ENCODE results near the gene NRP2.

Gene NRP2

GRCh38 chr2:205654878-205655605, 27.3 kb upstream of the NRP2 start:
- Histone ChIP-seq H3K27me3 (ENCODE audit: control insufficient read depth, low read length) (no peaks in the 10 kb centered on the region), H3F3A (ENCODE audit: control insufficient read depth, insufficient read depth) (no peaks in the 10 kb centered on the region), H3K79me2 (ENCODE audit: control insufficient read depth, low read length) (no peaks in the 10 kb centered on the region), H3K9me2 (replicated peaks; ENCODE audit: control insufficient read depth, low read length) (no peaks in the 10 kb centered on the region), H3K9me3 (ENCODE audit: control insufficient read depth, insufficient read depth, low read length) (no peaks in the 10 kb centered on the region), H3K4me1 (ENCODE audit: control insufficient read depth, low read length) (no peaks in the 10 kb centered on the region), H3K27ac (ENCODE audit: low read depth, low read length) (no peak overlapping the region), H4K20me1 (ENCODE audit: control insufficient read depth, insufficient read depth, low read depth, low read length) (no peaks in the 10 kb centered on the region), H3K4me2 (ENCODE audit: low read length) (no peak overlapping the region), H3K4me3 (ENCODE audit: low read length) (no peak overlapping the region), H3K36me3 (ENCODE audit: control insufficient read depth, low read length) (no peaks in the 10 kb centered on the region)
- TF ChIP-seq EZH2phosphoT487 (IDR thresholded peaks at IDR 0.05; ENCODE audit: borderline replicate concordance, low read length), result no peak
- no peak for TF ChIP-seq CTCF (IDR thresholded peaks at IDR 0.05; ENCODE audit: low read depth, low read length, poor library complexity, severe bottlenecking)

GRCh38 chr2:205655779-205656456, 26.4 kb upstream of the NRP2 start:
- Histone ChIP-seq H3K4me1 (ENCODE audit: control insufficient read depth, low read length) (peaks cover 3% of the 10 kb centered on the region), H3K27me3 (ENCODE audit: control insufficient read depth, low read length) (0 out of 2 replicates have a peak, but pooled peaks cover 3% of the 10 kb centered on the region), H3K79me2 (ENCODE audit: control insufficient read depth, low read length) (no peaks in the 10 kb centered on the region), H4K20me1 (ENCODE audit: control insufficient read depth, insufficient read depth, low read depth, low read length) (no peaks in the 10 kb centered on the region), H3K9me3 (ENCODE audit: control insufficient read depth, insufficient read depth, low read length) (no peaks in the 10 kb centered on the region), H3K27ac (ENCODE audit: low read depth, low read length) (no peak overlapping the region), H3K9me2 (replicated peaks; ENCODE audit: control insufficient read depth, low read length) (no peaks in the 10 kb centered on the region), H3K4me2 (ENCODE audit: low read length) (no peak overlapping the region), H3F3A (ENCODE audit: control insufficient read depth, insufficient read depth) (no peaks in the 10 kb centered on the region), H3K36me3 (ENCODE audit: control insufficient read depth, low read length) (no peaks in the 10 kb centered on the region), H3K4me3 (ENCODE audit: low read length) (no peak overlapping the region)
- TF ChIP-seq EZH2phosphoT487 (IDR thresholded peaks at IDR 0.05; ENCODE audit: borderline replicate concordance, low read length), result no peak
- TF ChIP-seq CTCF (IDR thresholded peaks at IDR 0.05; ENCODE audit: low read depth, low read length, poor library complexity, severe bottlenecking), result no peak

GRCh38 chr2:205656461-205656860, 25.8 kb upstream of the NRP2 start:
- Histone ChIP-seq H3K4me1 (ENCODE audit: control insufficient read depth, low read length) (peaks cover 6% of the 10 kb centered on the region), H3K9me2 (replicated peaks; ENCODE audit: control insufficient read depth, low read length) (no peaks in the 10 kb centered on the region), H4K20me1 (ENCODE audit: control insufficient read depth, insufficient read depth, low read depth, low read length) (no peaks in the 10 kb centered on the region), H3K4me2 (ENCODE audit: low read length) (no peak overlapping the region), H3F3A (ENCODE audit: control insufficient read depth, insufficient read depth) (no peaks in the 10 kb centered on the region), H3K4me3 (ENCODE audit: low read length) (no peak overlapping the region), H3K9me3 (ENCODE audit: control insufficient read depth, insufficient read depth, low read length) (no peaks in the 10 kb centered on the region), H3K27me3 (ENCODE audit: control insufficient read depth, low read length) (0 out of 2 replicates have a peak, but pooled peaks cover 3% of the 10 kb centered on the region), H3K36me3 (ENCODE audit: control insufficient read depth, low read length) (no peaks in the 10 kb centered on the region), H3K79me2 (ENCODE audit: control insufficient read depth, low read length) (no peaks in the 10 kb centered on the region), H3K27ac (ENCODE audit: low read depth, low read length) (no peak overlapping the region)
- no peak for TF ChIP-seq CTCF (IDR thresholded peaks at IDR 0.05; ENCODE audit: low read depth, low read length, poor library complexity, severe bottlenecking)
- no peak for TF ChIP-seq EZH2phosphoT487 (IDR thresholded peaks at IDR 0.05; ENCODE audit: borderline replicate concordance, low read length)

Measured in DOHH2 (cell line).